Measurements from ENCODE around the gene PIN1.

Gene PIN1

GRCh38 chr19:9891609-9892373 lies 56.7 kb downstream of the PIN1 start:
- DNase-seq: no peak

Measured in NCI-H2029 (cell line).